Measurements from ENCODE around the gene IGSF5.

The IGSF5 gene

DNA sequence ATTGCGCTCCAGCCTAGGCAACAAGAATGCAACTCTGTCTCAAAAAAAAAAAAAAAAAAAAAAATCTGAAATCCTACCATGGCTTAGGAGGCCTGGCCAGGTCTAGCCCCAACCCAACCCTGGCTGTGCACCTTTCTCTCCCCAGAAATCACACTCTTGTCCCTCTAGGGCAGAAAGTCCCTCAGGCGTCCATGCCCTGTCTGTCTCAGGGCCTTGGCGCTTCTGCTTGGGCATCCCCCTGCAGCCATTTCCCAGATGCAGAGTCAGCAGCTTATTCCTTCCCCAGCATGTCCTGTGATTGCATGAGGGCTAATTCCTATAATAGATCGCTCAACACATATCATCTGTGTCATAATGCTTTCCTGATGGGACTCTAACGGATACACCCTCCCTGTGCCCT is 65.0 kb downstream of the IGSF5 start:
- DNase-seq (ENCODE audit: low read depth, low spot score): no peak
- H3K27ac ChIP-seq: no peak overlapping the region

DNA sequence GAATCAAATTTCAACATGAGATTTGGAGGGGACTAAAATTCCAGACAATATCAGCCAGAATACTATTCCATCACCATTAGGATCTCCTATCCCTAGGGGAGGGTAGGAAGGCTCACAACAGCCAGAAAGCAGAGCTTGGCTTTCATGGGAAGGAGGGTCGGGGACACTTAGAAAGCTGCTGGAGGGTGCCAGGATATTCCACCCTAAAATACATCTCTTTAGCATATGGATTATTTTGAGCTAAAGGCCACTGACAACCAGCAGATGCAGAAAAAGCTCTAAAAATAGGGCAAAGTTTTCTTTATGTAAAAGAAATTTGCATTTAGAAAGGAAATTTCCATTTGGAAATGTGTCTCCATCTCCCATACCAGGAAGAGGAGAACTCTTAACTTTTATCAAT is 68.0 kb downstream of the IGSF5 start:
- DNase-seq (ENCODE audit: low read depth, low spot score): no peak
- no peak overlapping the region for H3K27ac ChIP-seq

DNA sequence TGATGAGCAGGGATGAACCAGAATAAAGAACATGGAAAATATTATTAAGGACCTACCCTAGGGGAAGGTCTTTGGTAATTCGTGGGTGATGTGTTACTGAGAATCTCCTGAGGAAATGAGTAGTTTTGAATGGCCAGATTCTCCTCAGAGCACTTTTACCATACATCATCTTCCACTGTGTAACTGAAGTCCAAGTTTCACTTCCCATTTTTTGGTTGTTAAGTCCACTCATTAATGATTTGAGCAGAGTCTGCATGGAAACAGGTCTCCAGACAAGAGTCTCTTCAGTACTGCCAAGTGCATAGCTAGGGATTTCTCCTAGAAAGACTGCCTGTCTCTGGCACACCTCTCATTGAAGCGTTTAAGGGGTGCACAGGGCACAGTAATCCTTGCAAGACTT is 73.6 kb downstream of the IGSF5 start:
- H3K27ac ChIP-seq: no peak overlapping the region
- no peak for DNase-seq (ENCODE audit: low read depth, low spot score)

DNA sequence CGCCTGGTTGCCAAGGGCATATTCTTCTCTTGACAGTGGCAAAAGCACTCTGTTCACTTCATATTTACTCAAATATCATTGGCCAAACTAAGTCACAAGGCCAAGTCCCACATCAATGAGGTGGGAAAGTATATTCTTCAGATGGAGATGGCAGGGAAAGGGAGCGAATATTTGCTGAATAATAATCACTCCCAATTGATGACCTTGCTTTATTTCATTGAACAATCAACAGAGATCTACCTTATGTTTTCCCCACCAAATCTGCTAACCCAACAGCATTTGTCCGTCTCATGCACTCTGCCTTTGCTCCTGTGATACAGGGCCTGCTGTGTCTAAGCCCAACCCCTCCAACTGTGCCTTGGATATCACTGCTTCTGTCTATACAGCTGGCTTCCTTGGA is 77.1 kb downstream of the IGSF5 start:
- H3K27ac ChIP-seq: no peak overlapping the region
- no peak for DNase-seq (ENCODE audit: low read depth, low spot score)

DNA sequence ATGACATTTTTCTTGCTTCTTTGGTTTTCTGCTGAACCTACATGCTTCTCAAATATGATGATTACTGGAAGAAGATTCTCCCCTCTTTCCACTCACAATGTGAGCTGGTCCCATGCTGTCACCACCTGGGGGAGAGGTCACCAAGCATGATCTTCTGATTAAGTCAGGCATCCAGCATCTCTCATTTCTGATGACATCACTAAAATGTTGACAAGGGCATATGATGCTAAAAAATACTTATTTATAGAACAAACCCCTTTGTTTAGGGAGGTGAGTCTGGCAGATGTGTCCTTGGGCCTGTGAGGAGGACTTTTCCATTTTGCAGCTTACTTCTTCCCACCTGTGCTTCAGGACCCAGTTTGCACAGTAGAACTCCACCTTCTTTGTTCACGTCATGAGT is 80.3 kb downstream of the IGSF5 start:
- no peak overlapping the region for H3K27ac ChIP-seq
- DNase-seq (ENCODE audit: low read depth, low spot score): no peak

DNA sequence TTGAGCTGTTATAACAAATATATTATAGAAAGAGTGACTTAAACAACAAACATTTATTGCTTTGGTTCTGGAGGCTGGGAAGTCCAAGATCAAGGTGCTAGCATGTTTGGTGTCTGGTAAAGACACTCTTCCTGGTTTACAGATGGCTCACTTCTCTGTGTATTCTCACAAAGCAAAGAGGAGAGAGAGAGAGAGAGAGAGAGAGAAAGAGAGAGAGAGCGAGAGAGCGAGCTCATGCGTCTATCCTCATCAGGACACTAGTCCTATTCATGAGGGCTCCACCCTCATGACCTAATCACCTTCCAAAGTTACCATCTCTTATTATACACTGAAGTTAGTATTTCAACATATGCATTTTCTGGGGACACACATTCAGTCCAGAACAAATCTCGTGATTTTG is 89.6 kb downstream of the IGSF5 start:
- peak; percentile 34 for DNase-seq (ENCODE audit: low read depth, low spot score)
- no peak overlapping the region for H3K27ac ChIP-seq

DNA sequence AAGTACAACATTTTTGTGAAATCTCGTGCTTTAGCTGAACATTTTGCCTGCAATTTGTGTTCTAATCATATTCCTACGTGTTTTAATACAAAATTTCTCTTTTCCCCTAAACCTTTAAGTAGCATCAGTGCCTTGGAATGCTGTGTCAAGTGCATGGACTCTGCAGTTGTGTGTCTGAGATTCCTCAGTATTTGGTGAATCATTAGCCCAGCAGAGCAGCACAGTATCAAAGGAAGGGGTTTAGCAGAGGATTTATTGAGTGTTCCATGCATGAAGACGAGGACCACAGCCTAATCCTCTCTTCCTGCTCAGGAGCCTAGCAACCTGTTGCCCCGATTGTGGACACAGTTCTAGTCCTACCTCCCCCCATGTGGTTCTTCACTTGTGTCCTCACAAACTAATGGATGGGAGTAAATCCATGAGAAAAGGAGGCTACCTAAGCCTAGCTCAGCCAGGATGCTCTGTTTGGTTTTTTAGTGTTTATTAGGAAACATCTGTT is 92.9 kb downstream of the IGSF5 start:
- H3K27ac ChIP-seq: no peak overlapping the region
- DNase-seq (ENCODE audit: low read depth, low spot score): no peak

DNA sequence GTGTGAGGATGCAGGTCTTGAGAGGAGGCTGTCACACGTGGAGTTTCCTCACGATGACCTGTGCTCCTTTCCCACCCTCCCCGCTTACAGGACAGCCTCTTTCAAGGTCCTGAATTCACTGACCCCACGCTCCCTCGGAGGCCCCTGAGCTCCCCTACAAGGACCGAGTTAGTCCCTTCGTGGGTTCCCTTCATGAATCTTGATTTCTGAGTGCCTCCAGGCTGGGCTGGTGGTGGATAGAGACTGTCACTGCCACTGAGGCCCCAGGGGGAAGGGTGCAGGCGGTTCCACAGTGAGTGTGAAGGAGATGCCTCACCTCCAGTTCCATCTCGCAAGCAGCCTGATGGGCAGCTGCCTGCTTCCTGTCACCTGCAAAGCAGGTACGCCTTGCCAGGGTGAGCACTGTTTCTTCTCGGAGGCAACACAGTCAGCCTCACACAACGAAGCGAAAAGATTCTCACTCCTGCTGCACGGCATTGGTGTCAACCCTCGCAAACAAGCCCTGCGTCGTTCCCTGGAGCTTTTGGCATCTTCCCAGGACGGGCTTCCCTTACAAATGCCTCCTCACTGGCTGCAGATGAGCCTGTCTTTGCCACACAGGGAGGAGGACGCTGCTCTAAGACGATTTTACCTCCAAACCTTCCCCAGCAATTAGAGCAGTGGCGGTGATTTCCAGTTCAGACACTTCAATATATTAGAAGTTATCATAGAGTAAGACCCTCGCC is 95.6 kb downstream of the IGSF5 start:
- DNase-seq (ENCODE audit: low read depth, low spot score): no peak
- H3K27ac ChIP-seq: no peak overlapping the region

DNA sequence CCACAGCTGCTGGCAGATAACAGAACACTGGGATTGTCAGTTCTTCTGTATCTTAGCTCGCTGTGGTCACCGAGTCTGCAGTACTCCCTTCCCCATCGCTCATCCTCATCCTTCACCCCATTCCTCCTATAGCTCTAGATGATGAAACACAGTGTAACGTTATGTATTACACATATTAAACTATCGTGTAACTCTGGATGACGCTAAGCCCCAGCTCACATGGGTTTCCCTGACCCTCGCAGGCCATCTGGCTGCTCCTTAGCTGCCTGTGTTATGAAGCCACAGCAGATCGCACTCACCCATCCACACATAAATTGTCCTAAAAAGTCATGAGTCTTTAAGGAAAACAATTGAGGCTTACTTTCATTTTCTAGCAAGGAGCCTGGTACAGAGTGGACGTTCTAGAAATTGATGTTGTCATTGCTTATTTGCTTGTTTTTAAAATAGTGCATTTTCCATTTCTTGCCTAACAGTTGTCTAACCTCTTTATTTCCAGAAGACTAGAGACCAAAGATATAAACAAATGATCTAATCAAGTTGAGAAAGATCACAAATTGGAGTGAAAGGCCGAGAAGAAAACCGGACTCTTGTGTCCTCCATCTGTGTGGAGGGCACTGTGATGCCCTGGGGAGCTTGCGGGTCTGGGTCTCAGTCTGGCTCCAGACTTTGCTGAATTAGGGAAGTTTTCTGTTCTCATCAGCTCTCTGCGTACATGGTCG is 97.9 kb downstream of the IGSF5 start:
- no peak overlapping the region for H3K27ac ChIP-seq

DNA sequence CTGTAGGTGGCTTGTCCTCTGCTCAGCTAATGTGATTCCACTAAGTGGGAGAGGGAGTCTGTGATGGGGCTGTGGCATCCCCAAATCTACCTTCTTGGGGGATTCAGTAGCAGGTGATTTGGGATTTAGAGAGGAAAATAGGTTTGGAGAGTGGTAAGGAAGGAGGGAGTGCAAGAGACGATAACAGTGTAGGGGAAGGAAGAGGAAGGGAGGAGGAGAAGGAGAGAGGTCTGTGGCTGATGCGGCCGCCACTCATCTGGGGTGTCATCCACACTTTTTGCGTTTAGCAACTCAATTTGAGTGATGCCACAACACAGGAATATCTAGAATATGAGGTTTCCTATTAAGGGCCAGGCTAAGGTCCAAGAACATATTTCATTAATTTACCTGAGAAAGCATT is 98.5 kb downstream of the IGSF5 start:
- H3K27ac ChIP-seq: no peak overlapping the region
- no peak for DNase-seq (ENCODE audit: low read depth, low spot score)

More for the DNA sequence above, 97.9 kb downstream of the IGSF5 start:
- no peak for DNase-seq (ENCODE audit: low read depth, low spot score)

DNA sequence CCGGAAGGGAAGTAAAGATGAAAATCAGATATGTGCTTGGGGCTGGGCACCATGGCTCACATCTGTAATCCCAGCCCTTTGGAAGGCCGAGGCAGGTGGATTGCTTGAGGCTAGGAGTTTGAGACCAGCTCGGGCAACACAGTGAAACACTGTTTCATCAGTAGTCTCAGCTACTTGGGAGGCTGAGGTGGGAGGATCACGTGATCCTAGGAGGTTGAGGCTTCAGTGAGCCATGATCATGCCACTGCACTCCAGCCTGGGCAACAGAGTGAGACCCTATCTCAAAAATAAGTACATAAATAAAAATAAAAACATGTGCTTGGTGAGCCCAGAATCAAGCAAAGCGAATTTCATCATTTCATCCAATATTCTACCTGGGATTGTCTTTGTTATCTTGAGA is 98.9 kb downstream of the IGSF5 start:
- no peak for DNase-seq (ENCODE audit: low read depth, low spot score)
- H3K27ac ChIP-seq: no peak overlapping the region

DNA sequence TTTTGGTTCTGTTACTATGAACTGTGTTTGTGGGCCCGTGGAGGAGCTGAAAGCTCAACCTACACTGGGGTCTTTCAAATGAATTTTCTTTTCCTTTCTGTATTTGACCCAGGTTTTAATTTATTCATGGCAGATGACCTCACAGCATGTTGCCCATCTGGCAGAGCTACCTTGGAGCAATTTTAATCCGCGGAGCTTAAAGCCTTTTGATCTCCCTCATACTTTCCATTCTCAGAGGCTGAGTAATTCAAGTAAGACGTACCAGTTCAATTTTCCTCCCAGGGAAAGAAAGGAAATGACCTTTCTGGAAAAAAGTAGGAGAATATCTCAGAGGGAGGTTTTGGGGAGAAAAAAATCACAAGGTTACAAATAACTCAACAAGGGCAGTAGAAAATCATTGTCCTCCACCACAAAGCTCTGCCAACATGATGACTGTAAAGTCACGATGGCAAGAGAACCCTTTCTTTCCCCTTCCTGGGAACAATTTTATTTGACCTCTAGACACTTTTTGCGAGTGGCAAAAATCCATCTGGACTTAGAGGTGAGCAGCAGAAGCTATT is 100.7 kb downstream of the IGSF5 start:
- no peak overlapping the region for H3K27ac ChIP-seq
- no peak for DNase-seq (ENCODE audit: low read depth, low spot score)

DNA sequence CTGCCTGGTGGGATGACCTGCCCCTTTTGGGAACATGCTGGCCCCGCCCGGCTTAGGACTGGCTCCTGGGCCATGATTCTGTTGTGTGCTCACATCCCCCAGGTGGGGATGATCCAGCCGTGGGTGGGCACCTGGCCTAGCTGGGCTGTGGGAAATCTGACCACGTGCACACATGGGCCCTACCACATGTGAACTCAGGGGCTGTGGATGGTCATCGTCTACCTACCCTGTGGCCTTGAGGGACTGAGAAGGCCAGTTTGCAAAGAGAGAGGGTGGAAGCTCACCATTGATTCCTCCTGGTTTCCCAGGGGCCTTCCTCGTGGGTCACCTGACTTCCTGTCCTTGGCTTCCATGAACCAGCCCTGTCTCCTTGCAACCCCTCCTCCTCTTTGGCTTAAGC is 102.9 kb downstream of the IGSF5 start:
- no peak overlapping the region for H3K27ac ChIP-seq
- DNase-seq (ENCODE audit: low read depth, low spot score): no peak

DNA sequence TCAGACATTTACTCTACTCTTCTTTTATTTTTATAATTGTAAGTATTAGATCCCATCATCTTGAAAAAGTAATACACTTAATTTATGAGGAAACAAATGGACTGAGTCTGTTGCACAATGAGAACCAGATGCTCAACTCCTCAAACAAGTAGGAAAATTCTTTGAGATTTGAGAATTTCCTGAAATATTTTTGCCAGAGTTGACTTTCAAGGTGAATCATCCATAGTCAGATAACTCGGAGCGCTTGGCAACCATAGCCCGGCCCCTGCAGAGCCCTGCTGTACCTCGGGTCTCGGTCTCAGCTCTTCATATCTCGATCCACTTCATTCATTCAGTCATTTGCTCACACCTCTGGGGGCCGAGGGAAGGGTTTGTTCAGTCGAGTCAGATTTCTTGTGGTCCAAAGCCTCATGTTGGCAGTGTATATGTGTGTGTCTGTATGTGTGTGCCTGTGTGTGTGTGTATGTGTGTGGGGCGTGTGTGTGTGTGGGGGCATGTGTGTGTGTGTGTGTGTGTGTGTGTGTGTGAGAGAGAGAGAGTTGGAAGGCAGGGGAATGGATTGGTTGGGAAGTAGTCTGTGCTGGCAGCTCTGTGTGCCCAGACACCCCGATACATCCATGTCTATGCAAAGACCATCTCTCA is 104.2 kb downstream of the IGSF5 start:
- no peak for DNase-seq (ENCODE audit: low read depth, low spot score)
- no peak overlapping the region for H3K27ac ChIP-seq

DNA sequence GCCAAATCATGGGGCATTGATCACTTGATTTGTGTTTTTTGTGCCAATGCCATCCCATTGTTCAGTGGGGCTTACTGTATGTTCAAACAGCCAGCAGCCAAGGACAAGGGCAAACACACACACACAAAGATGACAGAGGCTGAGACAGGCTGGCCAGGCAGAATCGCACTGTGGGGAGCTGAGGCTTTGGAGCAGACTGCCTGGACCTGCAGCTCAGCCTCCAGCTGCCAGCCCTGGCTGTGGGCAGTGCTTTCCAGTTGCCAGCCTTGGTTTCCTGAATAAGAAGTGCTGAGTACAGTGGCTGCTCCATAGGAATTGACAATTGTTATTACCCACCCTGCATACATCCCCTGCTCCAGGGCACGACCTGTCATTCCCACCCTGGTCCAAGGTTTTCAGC is 105.3 kb downstream of the IGSF5 start:
- no peak for DNase-seq (ENCODE audit: low read depth, low spot score)
- no peak overlapping the region for H3K27ac ChIP-seq

DNA sequence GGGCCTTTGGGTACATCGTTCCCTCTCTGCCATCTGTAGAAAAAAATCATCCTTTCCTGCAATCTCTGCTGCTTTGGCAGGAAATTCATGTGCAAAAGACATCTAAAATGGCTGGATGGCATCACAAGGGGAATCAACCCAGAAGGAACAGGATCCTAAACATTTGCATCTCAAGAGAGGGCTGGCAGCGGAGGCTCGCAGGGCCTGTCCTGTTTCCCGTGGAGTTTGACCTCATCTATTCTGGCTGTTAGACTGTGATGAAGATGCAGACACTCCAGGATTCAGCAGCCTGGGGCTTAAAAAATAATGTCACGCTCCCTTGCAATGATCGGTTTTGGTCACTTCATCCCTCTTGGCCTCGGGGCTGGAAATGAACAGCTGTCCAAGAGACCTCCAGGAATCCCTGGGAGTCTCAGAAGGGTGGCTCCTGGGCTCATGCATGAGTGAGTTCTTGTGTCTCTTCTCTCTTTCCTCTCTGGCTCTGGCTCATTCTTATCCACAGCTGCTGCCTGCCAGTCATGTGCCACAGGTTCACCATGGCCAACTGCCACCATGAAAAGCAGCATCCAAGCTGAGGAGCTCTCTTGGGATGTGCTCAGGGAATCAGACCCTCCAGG is 106.1 kb downstream of the IGSF5 start:
- DNase-seq (ENCODE audit: low read depth, low spot score): no peak

More for the DNA sequence above, 106.1 kb downstream of the IGSF5 start:
- no peak overlapping the region for H3K27ac ChIP-seq
